ENCODE results near the gene KNCN.

Gene KNCN

DNA sequence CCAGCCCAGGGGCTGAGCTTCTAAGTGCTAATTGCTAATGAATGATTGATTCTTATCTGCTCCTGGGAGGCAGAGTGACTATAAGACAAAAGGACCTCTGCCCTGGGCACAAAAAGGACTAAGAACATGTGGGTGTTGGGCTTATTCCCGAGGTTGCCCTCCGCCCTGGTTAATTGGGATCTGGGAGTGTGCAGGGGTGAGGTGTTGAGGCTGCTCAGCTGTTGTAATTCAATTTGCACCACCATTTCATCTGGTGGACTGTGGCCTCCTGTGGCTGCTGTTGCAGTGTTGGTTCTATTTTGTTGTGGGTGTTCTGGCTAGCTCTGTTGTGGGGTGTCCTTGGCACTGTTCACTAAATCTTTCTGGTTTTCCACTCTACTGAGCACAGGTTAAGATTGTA is 13.3 kb downstream of the KNCN start:
- H3K4me3 ChIP-seq (replicated peaks; ENCODE audit: low read depth, low read length): no peak overlapping the region
- DNase-seq (ENCODE audit: extremely low read depth, low read depth): no peak
- TF ChIP-seq, protein P1, sequence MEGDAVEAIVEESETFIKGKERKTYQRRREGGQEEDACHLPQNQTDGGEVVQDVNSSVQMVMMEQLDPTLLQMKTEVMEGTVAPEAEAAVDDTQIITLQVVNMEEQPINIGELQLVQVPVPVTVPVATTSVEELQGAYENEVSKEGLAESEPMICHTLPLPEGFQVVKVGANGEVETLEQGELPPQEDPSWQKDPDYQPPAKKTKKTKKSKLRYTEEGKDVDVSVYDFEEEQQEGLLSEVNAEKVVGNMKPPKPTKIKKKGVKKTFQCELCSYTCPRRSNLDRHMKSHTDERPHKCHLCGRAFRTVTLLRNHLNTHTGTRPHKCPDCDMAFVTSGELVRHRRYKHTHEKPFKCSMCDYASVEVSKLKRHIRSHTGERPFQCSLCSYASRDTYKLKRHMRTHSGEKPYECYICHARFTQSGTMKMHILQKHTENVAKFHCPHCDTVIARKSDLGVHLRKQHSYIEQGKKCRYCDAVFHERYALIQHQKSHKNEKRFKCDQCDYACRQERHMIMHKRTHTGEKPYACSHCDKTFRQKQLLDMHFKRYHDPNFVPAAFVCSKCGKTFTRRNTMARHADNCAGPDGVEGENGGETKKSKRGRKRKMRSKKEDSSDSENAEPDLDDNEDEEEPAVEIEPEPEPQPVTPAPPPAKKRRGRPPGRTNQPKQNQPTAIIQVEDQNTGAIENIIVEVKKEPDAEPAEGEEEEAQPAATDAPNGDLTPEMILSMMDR (IDR thresholded peaks at IDR 0.05; ENCODE audit: low read depth, low read length, missing control alignments): no peak

DNA sequence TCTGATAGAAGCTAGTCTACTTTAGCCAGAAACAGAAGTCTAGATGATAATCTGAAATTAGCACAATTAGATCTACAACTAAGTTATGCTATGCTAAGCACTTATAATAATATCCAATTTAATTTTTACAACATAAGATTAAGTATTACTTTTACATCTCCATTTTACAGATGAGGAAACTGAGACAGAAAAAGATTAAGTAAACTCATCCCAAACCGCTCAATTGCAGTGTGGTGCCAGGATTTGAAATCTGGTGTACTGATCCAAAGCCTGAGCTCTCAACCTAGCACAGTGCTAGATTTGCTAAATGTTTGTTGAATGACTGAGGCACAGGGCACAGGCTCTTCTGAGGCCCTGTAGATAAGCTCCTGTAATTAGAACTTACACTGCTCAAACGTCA is 13.8 kb downstream of the KNCN start:
- H3K4me3 ChIP-seq (replicated peaks; ENCODE audit: low read depth, low read length): no peak overlapping the region
- TF ChIP-seq, protein P1 (IDR thresholded peaks at IDR 0.05; ENCODE audit: low read depth, low read length, missing control alignments): no peak
- DNase-seq (ENCODE audit: extremely low read depth, low read depth): no peak

DNA sequence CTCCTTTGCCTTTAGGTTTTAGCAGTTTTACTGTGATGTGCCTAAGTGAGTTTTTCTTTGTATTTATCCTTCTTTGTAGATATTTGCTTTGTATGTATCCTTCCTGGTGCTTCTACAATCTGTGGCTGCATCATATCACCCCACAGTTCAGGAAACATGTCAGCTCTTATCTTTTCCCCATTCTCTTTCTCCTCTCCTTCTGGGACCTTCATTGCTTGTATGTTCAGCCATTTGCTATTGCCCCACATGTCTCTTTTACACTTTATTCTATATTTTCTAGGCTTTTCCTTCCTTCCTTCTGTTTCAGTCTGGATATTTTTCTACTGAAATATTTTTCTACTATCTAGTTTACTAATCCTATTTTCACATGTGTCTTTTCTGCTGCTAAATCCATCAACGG is 14.9 kb downstream of the KNCN start:
- no peak overlapping the region for H3K4me3 ChIP-seq (replicated peaks; ENCODE audit: low read depth, low read length)
- no peak for DNase-seq (ENCODE audit: extremely low read depth, low read depth)
- TF ChIP-seq, protein P1 (IDR thresholded peaks at IDR 0.05; ENCODE audit: low read depth, low read length, missing control alignments): no peak

DNA sequence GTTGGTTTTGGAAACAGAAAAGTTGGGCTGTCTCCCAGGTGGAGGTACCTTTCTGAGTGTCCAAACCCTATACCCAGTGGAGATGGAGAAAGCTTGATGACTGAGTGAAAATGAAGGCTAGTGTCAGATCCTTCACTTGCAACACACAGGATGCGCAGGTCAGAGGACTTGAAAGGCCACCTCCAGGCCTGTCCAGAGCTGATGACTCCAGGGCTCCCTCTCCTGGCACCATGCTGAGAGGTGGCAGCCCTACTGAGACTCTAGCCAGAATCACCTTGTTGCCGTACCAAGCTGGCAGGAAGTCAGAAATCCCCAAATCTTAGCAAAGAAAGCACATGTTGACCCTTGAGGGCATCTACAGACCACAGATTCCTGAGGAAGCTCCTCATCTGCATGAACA is 16.4 kb downstream of the KNCN start:
- no peak for DNase-seq (ENCODE audit: extremely low read depth, low read depth)
- no peak overlapping the region for H3K4me3 ChIP-seq (replicated peaks; ENCODE audit: low read depth, low read length)
- TF ChIP-seq, protein P1 (IDR thresholded peaks at IDR 0.05; ENCODE audit: low read depth, low read length, missing control alignments): peak; percentile 52

DNA sequence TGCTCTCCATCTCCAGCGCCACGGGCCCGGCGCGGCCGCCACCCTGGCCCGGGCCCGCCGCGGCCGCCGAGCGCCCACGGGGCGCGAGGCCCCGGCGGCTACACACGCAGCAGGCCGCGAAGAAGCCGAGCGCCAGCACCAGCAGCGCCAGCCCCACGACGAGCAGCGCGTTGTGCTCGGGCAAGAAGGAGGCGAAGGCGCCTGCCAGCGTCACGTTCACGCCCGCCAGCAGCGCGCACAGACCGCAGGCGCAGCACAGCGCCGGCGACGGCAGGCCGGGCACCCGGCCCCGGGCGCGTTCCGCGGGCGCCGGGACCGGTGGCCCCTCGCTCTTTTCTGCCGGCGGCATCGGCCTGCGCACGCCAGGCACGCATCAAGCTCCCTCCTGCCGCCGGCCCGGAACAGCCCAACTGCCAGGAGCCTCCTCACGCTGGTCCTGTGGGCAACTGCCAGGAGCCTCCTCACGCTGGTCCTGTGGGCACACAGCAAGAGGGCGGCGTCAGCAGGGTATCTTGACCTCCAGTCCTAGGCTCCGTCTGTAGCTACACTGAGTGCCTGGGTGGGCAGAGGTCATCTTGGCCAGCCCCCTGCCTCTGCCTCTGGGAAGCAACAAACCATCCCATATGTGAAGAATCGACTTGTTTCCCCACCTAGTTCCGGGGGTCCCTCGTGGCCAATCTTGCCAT is 18.1 kb downstream of the KNCN start:
- TF ChIP-seq, protein P1 (IDR thresholded peaks at IDR 0.05; ENCODE audit: low read depth, low read length, missing control alignments): no peak
- H3K4me3 ChIP-seq (replicated peaks; ENCODE audit: low read depth, low read length): no peak overlapping the region
- no peak for DNase-seq (ENCODE audit: extremely low read depth, low read depth)

DNA sequence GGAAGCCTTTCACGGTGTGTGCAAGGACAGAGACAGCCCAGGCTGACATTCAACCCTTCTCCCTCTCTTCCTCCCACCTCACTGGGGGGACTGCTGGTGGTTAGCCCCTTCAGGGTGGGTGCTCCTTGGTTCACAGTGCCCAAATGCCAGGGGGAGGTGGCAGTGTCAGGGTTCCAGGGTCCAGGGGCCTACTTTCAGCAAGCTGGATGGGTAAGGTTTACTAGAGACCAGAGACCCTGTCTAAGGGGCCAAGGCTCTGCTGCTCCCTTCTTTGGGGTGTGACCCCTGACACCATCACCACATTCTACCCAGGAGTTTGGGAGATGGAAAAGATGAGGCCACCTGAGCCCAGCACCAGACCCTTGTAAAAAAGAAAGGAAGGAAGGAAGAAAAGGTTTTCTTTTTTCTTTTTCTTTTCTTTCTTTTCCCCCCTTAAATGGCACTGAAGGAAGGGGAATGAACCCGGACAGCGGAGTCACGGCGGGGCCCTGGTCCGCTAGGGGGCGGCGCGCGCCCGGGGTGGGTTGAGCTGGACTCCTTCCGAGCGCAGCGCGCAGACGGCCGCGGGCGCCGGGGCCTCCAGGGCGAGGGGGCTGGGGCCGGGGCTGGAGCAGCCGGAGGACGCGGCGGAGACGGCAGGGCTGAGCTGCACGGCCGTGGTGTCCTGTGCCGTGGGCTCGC is 18.8 kb downstream of the KNCN start:
- H3K4me3 ChIP-seq (replicated peaks; ENCODE audit: low read depth, low read length): no peak overlapping the region
- TF ChIP-seq, protein P1 (IDR thresholded peaks at IDR 0.05; ENCODE audit: low read depth, low read length, missing control alignments): peak; percentile 69
- no peak for DNase-seq (ENCODE audit: extremely low read depth, low read depth)

All from HFF-Myc (cell line).